Measurements from ENCODE around the gene ECHS1.
"Not testable (repeated sequence)": the region's sequence is repeated elsewhere in the genome, so short reads cannot be mapped to it uniquely, and the experiment has no call there.

The ECHS1 gene

DNA sequence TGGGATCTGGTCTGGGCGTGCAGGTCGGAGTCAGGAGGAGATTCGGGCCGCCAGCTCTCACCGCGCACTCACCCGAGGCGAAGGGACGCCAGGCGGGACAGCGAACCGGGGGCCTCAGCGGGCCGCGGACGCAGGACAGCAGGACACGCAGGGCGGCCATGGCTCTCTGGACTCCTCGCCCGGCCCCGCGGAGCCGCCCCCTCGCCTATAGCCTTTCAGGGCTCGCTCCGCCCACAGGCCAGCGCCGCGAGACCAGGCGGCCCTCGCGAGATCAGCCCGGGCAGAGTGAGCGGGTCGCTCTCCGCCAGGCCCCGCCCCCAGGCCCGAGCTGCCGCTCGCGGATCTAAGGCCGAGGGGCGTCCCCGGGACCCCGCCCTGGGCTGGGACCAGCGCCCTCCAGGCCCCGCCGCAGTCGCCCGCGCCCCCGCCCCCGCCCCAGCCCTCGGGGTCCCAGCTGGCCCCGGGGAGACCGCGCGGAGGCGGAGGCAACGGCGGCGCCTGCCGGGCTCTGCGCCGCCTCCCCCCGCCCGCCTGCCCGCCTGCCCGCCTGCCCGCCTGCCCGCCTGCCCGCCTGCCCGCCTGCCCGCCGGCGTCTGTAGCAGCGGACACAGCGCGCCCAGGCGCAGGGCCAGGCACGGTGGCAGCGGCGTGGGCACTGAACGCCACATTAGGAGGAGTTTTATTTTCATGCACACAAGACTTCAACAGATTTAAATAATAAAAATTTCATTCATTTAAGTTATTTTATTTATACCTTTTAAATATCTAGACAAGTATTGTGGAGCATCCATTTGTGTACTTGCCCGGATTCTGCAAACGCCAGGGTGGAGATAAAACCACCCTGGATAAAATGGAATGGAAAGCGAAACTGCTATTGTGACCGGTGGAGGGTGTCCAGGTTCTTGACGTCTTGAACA lies at the start of gene ECHS1:
Gene ECHS1 (minus strand): TSS at position 181 of the 917 bp plus-strand sequence. CDS start 21 bp downstream, at position 160.
- DNase-seq: peak; percentile 97

GRCh38 chr10:133422223-133422806 lies 49.2 kb upstream of the ECHS1 start:
- peak; percentile 54 for DNase-seq

- DNase-seq: peak; percentile 48
These were observed 48.4 kb upstream of the ECHS1 start for GRCh38 chr10:133421336-133422222.

- DNase-seq: no peak
These were observed 47.4 kb upstream of the ECHS1 start for GRCh38 chr10:133420579-133420978.

DNA sequence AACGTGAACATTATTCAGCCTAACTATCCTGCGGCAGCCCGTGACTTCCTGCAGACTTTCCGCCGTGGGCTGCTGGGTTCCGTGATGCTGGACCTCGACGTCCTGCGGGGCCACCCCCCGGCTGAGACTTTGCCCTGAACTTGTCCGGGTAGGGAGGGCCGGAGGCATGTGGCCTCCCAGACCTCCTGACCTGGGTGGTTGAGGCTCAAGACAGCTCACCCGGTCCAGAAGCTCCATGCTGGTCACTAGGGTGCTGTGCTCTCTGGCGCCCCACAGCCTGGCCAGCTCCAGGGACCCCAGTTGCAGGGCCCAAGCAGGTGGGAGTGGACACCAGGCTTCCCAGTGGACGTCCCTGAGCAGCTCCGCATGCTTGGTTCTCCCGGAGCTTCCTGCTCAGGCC lies 46.9 kb upstream of the ECHS1 start:
- DNase-seq: no peak

- no peak for DNase-seq
These were observed 46.2 kb upstream of the ECHS1 start for GRCh38 chr10:133419211-133419950.

DNA sequence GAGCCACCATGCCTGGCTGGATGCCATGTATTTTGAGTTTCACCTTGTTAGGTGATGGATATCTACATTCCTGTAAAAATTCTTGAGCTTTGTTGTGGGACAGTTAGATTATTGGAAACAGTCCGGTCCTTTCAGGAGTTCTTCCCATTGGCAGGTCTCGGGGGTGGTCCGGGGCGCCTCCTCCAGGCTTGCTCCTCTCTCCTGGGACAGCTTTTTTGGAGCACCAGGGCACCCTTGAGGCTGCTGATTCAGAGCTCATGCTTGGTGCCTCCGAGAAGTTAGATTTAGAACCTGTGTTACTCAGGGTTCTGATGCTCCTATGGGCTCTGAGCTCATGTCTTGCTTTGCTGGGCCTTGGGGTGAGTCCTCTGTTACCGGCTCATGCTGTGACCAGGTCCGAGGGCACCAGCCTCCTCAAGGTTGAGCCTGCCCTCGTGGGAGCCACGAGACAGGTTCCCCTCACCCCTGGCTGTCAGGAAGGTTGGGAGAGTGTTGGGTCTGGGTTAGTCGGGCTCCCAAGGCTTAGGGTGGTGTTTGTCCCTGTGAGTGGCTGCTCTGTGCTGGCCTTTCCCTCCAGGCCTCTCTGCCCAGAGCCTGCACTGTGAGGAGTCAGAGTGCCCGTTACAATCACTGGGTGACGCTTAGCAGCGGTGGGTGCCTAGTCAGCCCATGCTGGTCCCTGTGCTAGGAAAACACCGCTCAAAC lies 45.3 kb upstream of the ECHS1 start:
- DNase-seq: no peak

DNA sequence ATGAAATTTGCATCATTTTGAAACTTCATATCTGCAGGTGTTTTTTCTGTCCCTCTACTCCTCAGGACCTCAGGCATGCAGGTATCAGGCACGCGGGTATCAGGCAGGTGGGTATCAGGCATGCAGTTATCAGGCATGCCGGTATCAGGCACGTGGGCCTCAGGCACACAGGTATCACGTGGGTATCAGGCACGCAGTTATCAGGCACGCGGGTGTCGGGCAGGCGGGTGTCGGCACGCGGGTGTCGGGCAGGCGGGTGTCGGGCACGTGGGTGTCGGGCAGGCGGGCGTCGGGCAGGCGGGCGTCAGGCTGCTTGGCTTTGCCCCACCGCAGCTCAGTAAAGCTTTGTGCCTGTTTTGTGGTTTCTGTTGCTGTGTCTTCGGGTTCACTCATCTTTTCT lies 42.6 kb upstream of the ECHS1 start:
- DNase-seq: no peak

DNA sequence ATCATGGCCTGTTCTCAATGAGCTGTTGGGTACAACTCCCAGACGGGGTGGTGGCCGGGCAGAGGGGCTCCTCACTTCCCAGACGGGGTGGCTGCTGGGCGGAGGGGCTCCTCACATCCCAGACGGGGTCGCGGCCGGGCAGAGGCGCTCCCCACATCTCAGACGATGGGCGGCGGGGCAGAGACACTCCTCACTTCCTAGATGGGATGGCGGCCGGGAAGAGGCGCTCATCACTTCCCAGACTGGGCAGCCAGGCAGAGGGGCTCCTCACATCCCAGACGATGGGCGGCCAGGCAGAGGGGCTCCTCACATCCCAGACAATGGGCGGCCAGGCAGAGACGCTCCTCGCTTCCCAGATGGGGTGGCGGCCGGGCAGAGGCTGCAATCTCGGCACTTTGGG lies 41.2 kb upstream of the ECHS1 start:
- DNase-seq: not testable (repeated sequence)

DNA sequence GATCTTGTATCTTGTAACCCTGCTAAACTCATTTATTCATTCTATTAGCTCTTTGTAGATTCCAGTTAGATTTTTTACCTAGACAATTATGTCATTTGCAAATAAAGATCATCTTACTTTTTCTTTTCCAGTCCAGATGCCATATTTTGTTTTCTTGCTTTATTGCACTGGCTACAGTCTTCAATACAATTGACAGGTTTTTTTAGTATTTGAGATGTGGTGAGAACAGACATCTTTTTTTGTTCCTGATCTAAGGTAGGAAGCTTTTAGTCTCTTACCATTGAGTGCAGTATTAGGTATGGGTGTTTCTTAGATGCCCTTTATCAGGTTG lies 39.2 kb upstream of the ECHS1 start:
- no peak for DNase-seq

DNA sequence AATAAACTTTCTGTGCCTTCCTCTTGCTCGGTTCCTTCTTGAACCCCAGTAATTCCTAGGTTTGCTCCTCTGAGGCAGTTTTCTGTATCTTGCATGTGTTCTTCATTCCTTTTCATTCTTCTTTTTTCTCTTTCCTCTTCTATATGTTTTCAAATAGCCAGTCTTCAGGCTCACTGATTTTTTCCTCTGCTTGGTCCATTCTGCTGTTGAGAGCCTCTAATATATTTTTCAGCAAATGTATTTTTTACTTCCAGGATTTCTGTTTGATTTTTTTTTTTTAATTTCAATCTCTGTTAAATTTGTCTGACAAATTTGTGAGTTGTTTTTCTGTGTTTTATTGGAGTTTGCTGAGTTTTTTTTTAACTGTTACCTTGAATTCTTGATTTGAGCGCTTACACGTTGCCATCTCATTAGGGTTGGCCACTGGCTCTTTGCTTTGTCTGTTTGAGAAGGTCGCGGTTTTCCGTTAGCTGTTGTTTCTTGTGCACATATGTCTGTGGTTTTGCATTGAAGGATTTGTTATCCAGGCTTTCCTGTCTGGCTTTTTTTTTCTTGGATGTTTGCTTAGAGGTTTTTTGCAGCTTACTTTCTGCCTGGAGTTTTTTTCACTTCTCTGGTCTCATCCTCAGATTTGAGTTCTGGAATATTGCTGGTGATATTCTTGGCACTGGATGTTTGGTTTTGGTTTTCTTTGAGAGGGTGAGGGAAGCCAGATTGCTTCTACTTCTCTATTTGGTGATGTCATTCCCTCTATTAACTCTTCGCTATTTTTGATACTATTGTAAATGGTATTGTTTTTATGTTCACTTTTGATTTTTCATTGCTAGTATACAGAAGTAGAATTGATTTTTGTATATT lies 38.6 kb upstream of the ECHS1 start:
- no peak for DNase-seq

DNA sequence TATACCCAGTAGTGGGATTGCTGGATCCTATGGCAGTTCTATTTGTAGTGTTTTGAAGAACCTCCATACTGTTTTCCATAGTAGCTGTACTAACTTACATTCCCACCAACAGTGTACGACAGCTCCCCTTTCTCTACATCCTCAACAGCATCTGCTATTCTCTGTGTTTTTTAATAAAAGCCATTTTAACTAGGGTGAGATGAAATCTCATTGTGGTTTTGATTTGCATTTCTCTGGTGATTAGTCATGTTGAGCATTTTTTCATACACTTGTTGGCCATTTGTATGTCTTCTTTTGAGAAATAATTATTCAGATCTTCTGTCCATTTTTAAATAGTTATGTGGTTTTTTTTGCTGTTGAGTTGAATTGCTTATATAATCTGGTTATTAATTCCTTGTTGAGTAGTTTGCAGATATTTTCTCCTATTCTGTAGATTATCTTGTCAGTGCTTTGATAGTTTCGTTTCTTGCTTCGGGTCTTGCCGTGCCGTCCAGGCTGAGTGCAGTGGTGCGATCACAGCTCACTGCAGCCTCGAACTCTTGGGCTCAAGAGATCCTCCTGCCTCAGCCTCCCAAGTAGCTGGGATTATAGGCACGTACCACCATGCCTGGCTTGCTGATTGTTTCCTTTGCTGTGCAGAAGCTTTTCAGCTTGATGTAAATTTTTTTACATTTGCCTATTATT lies 32.8 kb upstream of the ECHS1 start:
- DNase-seq: no peak

- DNase-seq: no peak
These were observed 32.1 kb upstream of the ECHS1 start for GRCh38 chr10:133405272-133405671.

DNA sequence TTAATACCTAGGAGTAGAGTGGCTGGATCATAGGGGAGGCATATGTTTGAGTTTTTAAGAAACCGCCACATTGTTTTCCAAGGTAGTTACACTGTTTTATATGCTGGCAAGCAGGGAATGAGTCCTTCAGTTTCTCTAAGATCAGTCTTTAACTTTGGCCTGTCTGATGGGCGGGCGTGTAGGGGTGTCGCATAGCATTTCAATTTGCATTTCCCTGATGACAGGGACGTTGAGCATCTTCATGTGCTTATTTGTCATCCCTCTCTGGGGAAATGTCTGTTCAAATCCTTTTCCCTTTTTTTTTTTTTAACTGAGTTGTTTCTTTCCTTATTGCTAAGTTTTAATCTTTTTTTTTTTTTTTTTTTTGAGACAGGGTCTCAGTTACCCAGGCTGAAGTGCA lies 30.6 kb upstream of the ECHS1 start:
- no peak for DNase-seq

GRCh38 chr10:133403359-133403758 lies 30.2 kb upstream of the ECHS1 start:
- DNase-seq: peak; percentile 70

DNA sequence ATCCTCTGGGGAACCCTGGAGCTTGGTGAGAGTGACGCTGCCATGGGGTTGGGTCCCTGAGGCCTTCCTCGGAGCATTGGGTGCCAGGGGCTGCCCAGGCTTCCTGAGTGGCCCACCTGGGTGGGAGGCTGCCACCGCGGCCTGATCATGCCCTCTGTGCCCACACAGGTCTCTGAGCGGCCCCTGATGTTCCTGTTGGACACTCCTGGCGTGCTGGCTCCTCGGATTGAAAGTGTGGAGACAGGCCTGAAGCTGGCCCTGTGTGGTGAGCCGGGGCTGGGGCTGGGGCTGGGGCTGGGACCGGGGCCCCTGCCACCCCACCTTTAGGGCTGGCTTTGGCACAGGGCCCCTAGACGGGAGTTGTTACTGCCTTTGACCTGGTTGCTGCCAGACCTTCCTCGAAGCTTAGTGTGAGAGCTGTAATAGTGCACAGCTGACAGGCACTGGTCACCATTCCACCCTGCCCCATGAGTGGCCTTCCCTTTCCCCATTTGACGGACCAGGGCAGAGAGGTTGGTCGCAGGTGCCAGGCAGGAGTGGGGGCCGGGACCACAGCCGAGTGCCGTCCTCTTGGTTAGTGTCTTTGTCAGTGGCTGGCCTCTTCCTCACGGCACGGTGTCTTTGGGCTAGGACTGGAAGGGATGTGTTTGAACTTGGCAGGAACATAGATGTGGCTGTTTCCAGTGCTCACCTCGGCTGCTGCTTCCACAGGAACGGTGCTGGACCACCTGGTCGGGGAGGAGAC lies 29.0 kb upstream of the ECHS1 start:
- peak; percentile 38 for DNase-seq

- DNase-seq: peak; percentile 43
These were observed 28.3 kb upstream of the ECHS1 start for GRCh38 chr10:133401500-133401899.

DNA sequence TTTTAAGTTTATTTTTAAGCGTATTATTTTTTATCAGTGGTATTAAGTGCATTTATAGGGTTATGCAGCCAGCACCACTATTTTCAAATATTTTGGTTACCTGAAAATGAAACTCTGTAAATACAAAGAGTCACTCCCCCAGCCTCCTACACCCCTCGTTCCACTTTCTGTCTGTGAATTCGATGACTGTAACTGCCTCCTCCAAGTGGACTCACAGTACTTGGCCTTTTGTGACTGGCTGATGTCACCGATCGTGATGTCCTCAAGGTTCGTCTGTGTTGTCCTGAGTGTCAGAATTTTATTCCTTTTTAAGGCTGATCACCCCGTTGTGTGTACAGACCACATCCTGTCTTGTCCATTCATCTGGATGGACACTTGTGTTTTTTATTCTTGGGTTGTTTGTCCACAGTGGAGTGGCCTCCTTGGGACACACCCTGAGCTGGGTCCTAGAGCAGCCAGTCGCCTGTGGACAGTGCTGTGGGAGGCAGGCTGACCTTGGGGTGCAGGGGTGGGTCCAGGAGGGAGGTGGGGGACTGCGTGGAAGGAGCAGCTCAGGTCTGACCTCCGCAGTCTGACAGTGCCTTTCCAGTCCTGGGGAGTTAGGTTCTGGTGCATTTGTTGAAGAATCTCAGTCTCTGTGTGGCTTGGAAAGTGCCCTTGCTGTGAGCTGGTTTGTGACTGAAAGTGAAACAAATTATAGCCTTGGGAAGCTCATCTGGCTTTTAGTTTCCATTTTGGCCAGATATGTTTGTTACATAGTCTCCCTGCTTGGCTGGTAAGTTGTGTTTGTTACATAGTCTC lies 27.7 kb upstream of the ECHS1 start:
- peak; percentile 37 for DNase-seq

DNA sequence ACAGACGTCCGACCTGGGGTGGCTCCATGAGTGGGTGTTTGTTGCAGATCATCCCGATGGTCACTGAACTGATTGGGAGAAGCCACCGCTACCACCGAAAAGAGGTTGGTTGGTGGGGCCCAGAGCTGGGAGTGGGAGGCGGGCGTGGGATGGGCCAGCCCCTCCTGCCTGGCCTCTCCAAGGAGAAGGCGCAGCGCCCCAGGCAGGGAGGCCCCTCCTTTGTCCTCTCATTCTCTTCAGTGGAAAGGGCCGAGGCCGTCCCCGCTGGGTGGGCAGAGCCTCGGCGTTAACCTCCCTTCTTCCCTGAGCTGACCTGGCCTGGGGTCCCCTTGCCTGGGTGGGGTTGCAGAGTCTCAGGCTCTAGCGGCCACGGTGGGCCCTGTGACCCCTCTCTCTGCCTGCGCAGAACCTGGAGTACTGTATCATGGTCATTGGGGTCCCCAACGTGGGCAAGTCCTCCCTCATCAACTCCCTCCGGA lies 26.0 kb upstream of the ECHS1 start:
- peak; percentile 45 for DNase-seq
